A673 (cell line): ENCODE data around the gene MRGPRD. TPM values are rescaled to one million over a fixed set of nuclear protein-coding genes. Genes with fewer than 3 reads are reported as not detected.

Source experiments
- BruUV-seq: library from RNA; stranded (reverse); fragments of 400-500 nt; replicated peaks from 2 replicates; lab custom pipeline; 2021; lab: Mats Ljungman, UMichigan
- CTCF ChIA-PET: fragments of 300-600 bp; sonication (Branson Sonifier 250); formaldehyde crosslinking; loops from one replicate; lab custom pipeline; 2022; ENCODE audit warnings: antibody characterized with exemption; lab: Charles Lee
- POLR2A ChIA-PET: fragments of 300-600 bp; sonication (Branson Sonifier 250); formaldehyde crosslinking; loops from one replicate; lab custom pipeline; 2022; ENCODE audit warnings: antibody characterized with exemption; ENCODE audit not compliant: low non-redundant PET; lab: Charles Lee
- DNase-seq: peaks from one replicate; pipeline ENCODE4 v3.0.0-alpha.2; 2015; ENCODE audit warnings: low spot score
- H3K27ac ChIP-seq: fragments of 200-600 bp; sonication (generic); 2 replicates; pipeline ENCODE4 v1.5.1; 2016; ENCODE audit warnings: mixed run types, low read depth, mild to moderate bottlenecking, mixed read lengths, antibody characterized with exemption, low read length; ENCODE audit not compliant: poor library complexity, severe bottlenecking
- H3K27me3 ChIP-seq: fragments of 200-600 bp; sonication (generic); replicated peaks from 2 replicates; pipeline ENCODE4 v1.6.1; 2017; ENCODE audit warnings: mixed run types, low read depth, mild to moderate bottlenecking, mixed read lengths, antibody characterized with exemption, low read length; ENCODE audit not compliant: insufficient read depth, poor library complexity
- H3K36me3 ChIP-seq: fragments of 200-600 bp; sonication (generic); 2 replicates; pipeline ENCODE4 v1.6.1; 2016; ENCODE audit warnings: mixed run types, mild to moderate bottlenecking, mixed read lengths, antibody characterized with exemption, low read length; ENCODE audit not compliant: insufficient read depth, poor library complexity, severe bottlenecking
- H3K4me1 ChIP-seq: fragments of 200-600 bp; sonication (generic); 2 replicates; pipeline ENCODE4 v1.6.1; 2017; ENCODE audit warnings: mixed run types, mild to moderate bottlenecking, mixed read lengths, antibody characterized with exemption, low read length; ENCODE audit not compliant: insufficient read depth, poor library complexity, severe bottlenecking
- H3K4me3 ChIP-seq: fragments of 200-600 bp; sonication (generic); 2 replicates; pipeline ENCODE4 v1.5.1; 2016; ENCODE audit warnings: low read depth, mixed run types, mild to moderate bottlenecking, mixed read lengths, low read length; ENCODE audit not compliant: poor library complexity, severe bottlenecking
- H3K9me3 ChIP-seq: fragments of 200-600 bp; sonication (generic); 2 replicates; pipeline ENCODE4 v1.6.1; 2016; ENCODE audit warnings: mixed run types, low read depth, mild to moderate bottlenecking, mixed read lengths, antibody characterized with exemption, low read length; ENCODE audit not compliant: poor library complexity, severe bottlenecking
- EZH2 ChIP-seq: fragments of 200-600 bp; sonication (generic); IDR thresholded peaks from 2 replicates; pipeline ENCODE4 v1.6.1; 2017; ENCODE audit warnings: borderline replicate concordance, low read depth, mild to moderate bottlenecking, mixed read lengths, antibody characterized with exemption, low read length; ENCODE audit not compliant: poor library complexity, severe bottlenecking
- intact Hi-C: fragments of 100-400 bp; cut with micrococcal nuclease; formaldehyde crosslinking; loops from one replicate; pipeline ENCODE4 v1.10.0; 2022; ENCODE audit not compliant: unreplicated experiment
- total RNA-seq: library from RNA; stranded (reverse); gene quantifications from 2 replicates; pipeline ENCODE4 v1.2.3, GENCODE V29; 2021
- TF ChIP-seq, protein P1 (sequence below): fragments of 300-800, 200-600 bp; sonication (generic); conservative IDR thresholded peaks from 2 replicates; pipeline ENCODE4 v1.5.1; 2017; ENCODE audit warnings: low read depth, mild to moderate bottlenecking, antibody characterized with exemption, low read length, moderate library complexity, mixed read lengths

The MRGPRD gene
- total RNA-seq, 1 experiment from 2014 or later: not detected

DNA sequence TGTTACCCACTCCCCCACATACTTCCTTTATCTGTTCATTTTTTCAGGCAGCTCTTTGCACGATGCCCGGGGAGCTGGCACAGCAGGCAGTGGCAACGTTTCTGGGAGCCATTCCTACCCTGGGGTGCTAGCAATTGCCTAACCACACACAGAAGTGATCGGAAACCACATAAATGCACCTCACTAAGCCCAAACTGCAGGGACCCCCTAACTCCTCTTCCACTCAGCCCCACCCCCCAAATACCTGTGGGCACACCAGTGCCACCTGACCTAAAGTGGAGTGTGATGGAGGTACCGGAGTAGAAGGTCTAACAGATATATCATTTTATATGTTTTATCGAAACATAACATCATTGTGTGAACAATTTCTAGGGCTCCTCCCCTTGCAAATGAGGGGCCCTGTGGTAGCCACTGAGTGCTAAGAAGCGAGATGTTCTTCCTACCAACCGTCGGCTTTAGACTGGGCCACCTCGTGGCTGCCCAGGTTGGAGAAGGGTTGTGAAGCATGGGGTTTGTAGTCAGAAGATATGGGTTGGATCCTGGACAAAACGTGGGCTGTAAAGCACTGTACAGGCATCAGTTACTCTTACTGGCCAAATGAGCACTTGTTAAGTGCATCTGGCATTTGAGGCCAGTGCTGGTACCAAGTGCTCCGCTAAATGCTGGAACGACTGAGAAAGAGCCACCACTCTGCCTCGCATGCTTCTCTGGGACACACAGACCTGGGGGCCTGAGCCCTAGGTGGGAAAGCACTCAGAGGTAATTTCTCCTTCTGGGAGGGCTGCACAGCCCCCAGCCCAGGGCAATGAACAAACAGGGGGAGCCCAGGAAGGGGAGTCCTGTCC is 2.8 kb downstream of the MRGPRD start:
- H3K9me3 ChIP-seq: no peaks in the 10 kb centered on the region
- ChIA-PET CTCF (no interaction called here), POLR2A (no interaction called here)
- intact Hi-C loops: no loop called here
- H3K36me3 ChIP-seq: no peaks in the 10 kb centered on the region
- no TSS peak for BruUV-seq
- no peaks in the 10 kb centered on the region for H3K4me1 ChIP-seq
- DNase-seq: no peak
- TF ChIP-seq, protein P1, sequence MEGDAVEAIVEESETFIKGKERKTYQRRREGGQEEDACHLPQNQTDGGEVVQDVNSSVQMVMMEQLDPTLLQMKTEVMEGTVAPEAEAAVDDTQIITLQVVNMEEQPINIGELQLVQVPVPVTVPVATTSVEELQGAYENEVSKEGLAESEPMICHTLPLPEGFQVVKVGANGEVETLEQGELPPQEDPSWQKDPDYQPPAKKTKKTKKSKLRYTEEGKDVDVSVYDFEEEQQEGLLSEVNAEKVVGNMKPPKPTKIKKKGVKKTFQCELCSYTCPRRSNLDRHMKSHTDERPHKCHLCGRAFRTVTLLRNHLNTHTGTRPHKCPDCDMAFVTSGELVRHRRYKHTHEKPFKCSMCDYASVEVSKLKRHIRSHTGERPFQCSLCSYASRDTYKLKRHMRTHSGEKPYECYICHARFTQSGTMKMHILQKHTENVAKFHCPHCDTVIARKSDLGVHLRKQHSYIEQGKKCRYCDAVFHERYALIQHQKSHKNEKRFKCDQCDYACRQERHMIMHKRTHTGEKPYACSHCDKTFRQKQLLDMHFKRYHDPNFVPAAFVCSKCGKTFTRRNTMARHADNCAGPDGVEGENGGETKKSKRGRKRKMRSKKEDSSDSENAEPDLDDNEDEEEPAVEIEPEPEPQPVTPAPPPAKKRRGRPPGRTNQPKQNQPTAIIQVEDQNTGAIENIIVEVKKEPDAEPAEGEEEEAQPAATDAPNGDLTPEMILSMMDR: no peak
- TF ChIP-seq EZH2: no peak
- H3K27ac ChIP-seq: no peak overlapping the region
- H3K27me3 ChIP-seq: no peaks in the 10 kb centered on the region
- no peak overlapping the region for H3K4me3 ChIP-seq

GRCh38 chr11:68976563-68976962 is 4.2 kb downstream of the MRGPRD start:
- intact Hi-C loops: no loop called here

GRCh38 chr11:68976095-68976494 is 4.7 kb downstream of the MRGPRD start:
- Histone ChIP-seq H3K36me3 (no peaks in the 10 kb centered on the region), H3K9me3 (no peaks in the 10 kb centered on the region), H3K27ac (no peak overlapping the region), H3K4me3 (no peak overlapping the region), H3K27me3 (no peaks in the 10 kb centered on the region), H3K4me1 (no peaks in the 10 kb centered on the region)
- intact Hi-C loops: no loop called here
- CTCF ChIA-PET: no interaction called here
- no peak for DNase-seq
- TF ChIP-seq EZH2: no peak
- TF ChIP-seq, protein P1: no peak
- BruUV-seq: no TSS peak
- POLR2A ChIA-PET: no interaction called here

More at GRCh38 chr11:68976563-68976962, 4.2 kb downstream of the MRGPRD start:
- no TSS peak for BruUV-seq
- POLR2A ChIA-PET: interaction anchor here (0.7 kb wide), 1 partner anchor 95 kb away, joined by 4 read pairs; no protein-coding TSS in a partner anchor
- no peak for DNase-seq
- CTCF ChIA-PET: no interaction called here
- Histone ChIP-seq H3K4me3 (no peak overlapping the region), H3K27me3 (no peaks in the 10 kb centered on the region), H3K36me3 (no peaks in the 10 kb centered on the region), H3K4me1 (no peaks in the 10 kb centered on the region), H3K27ac (no peak overlapping the region), H3K9me3 (no peaks in the 10 kb centered on the region)
- no peak for TF ChIP-seq EZH2
- TF ChIP-seq, protein P1: no peak
